Amygdala (tissue), 56 donors: Measurements from ENCODE around the gene MYOD1.

Experiments
- DNase-seq, 56 donors: peaks; one replicate each; lab custom pipeline; 2025; lab: John Stamatoyannopoulos, UW

Gene MYOD1

DNA sequence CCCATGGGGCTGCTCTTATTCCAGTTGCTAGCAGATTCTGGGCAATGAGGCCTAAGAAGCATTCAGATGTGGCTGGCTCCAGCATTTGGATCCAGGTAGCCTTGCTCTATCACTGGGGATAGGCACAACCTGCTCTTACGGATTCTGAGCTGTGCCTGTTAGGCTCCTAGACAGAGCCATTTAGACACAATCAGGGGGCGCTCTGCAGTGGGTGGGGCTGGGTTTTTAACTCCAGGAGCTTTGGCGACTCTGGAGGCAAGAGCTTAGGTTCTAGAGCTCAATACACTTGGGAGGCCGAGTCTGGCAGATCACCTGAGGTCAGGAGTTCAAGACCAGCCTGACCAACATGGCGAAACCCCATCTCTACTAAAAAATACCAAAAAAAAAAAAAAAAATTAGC is 47.2 kb downstream of the MYOD1 start:
- DNase-seq = no peak

DNA sequence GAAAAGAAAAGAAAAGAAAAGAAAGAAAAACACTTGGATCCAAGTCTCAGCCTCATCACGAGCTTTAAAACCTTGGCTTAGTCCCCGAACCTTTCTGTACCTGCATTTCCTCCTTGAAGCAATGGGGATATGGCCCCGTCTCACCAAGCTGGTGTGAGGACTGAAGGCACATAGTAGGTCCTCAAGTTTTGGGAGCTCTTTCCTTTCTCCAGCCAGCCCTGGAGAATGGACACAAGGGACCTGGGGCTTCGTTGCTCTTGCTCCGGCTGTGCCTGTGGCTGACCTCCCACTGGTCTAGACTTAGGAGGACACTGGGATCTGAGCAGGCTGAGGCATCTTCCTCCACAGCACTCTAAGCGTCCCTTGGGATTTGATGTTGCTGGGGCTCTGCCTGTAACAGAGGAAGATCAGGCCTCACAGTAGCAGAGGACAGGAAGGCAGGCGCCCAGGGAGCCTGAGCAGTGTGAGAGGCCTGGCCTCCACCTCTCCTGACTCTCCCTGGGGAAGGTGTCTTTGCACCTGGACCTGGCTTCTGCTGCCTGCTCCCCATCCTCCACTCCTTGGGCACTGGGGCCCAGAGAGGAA is 48.0 kb downstream of the MYOD1 start:
- DNase-seq = no peak

DNA sequence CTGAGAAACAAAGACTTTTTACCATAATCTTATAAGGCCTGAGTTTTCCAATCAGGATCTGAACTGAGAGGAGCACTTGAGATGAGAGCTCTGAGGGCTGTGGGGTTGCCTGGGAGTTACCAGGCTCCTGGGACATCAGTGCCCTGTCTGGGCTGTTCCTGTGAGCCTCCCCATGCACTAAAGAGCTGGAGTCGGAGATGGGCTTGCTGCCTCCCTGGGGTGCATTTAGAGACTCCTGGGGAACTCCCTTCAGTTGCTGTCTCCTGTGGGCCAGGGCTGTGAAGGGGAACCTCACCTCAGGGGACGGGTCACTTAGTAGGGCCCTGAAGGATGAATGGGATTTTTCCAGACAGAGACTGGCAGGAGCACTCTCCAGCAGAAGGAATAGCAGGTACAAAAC is 48.5 kb downstream of the MYOD1 start:
- DNase-seq = no peak

DNA sequence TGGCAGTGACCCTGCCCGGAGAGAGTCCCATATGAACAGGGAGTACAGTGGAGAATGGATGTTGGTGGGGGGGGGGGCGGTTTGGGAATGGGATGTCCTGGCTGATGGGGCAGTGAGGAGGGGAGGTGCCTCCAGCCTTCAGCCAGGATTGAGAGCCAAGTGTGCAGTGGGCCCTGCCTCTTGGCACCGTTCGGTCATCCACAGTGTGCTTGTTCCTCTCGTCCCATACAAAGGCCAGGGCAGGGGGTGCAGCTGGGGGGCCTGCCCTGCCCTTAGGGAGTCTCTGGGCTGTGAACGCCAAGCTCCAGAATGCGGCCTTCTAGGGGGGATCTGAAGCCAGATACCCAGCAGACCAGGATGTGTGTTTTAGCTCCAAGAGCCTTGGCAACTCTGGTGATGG is 49.2 kb downstream of the MYOD1 start:
- DNase-seq = no peak

DNA sequence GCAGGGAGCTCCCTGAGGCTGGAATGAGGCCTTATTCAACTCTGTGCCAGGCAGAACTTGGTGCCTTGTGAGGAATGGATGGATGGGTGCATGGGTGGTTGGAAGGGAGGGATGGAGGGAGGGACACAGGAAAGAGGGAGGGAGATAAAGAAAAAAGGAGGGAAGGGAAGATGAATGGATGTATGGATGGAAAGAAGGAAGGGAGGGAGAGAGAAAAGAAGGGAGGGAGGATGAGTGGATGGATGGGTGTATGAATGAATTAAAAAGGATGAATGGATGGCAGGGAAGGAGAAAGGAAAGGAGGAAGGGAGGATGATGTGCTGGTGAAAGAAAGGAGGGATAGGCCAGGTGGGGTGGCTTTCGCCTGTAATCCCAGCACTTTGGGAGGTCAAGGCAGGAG is 49.8 kb downstream of the MYOD1 start:
- no peak for DNase-seq

DNA sequence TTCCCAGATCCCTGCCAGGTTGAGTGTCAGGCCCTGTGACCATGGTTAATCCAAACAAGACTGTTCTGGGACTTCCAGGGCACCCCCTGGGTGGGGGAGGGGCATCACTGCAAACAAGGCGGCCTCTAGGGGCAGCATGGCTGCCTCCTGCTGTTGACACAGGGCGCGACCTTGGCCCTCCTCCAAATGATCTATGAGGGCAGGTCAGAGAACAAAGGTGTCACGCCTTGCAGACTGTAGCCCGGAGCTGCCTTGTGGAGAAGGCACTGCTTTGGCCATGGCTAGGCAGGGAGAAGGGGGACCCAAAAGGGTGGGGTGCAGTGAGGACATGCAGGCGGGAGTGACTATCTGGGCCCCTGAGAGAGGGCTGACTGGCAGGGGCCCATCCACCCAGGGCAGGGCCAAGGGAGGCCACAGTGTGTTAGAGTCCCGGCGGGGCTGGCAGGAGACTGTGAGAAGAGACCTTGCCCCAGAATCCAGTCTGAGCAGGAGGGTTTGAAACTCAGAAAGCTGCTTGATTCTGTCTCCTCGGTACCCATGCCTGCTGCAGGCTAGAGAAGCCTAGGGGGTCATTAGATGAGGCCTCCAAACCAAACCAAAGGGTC is 50.8 kb downstream of the MYOD1 start:
- no peak for DNase-seq

DNA sequence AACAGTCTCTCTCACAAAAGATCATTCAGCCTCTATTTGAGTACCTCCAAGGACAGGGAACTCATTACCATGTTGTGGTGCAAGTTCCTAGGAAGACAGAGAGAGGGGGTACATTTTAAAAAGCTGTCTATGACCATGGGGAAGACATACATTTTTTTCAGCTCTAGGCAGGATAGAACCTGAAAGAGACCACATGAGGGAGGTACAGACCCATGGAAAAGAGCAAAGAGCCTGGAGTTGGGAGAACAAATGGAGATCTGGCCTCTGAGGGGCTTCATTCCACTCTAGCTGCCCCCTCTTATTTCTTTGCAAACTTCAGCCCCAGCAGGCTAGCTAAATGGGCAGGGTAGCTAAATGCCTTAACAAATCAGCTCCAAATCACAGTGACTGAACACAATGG is 51.5 kb downstream of the MYOD1 start:
- DNase-seq = no peak

DNA sequence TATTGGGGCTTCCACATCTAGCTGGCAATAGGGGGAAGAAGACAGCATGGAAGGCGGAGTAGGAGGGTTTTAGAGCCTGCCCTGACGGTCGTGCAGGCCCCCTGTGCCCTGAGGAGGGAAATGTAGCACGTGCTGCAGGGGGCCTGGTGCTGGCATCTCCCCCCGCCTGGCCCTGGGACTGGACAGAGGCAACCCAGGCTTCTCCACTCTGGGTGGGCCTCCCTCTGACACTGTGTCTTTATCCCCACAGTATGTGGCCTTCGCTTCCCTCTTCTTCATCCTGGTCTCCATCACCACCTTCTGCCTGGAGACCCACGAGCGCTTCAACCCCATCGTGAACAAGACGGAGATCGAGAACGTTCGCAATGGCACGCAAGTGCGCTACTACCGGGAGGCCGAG is 52.0 kb downstream of the MYOD1 start:
- DNase-seq = no peak
